Sigmoid colon (tissue), 7 donors: ENCODE measurements around the gene DEGS2. TPM values are rescaled to one million over a fixed set of nuclear protein-coding genes. Genes with fewer than 3 reads are reported as not detected.

Experiments
- DNase-seq: peaks from one replicate; pipeline ENCODE4 v3.0.0-alpha.2; 2019
- H3K27ac ChIP-seq, 4 donors: fragments of 200-600 bp; sonication (generic); one replicate each; pipeline ENCODE4 v1.5.1; 2016 to 2019; ENCODE audit warnings: mild to moderate bottlenecking in 1 of 4
- H3K27me3 ChIP-seq, 3 donors: fragments of 200-600 bp; sonication (generic); one replicate each; pipeline ENCODE4 v1.5.1; 2019; ENCODE audit warnings: mild to moderate bottlenecking in 1 of 3
- H3K36me3 ChIP-seq, 4 donors: fragments of 200-600 bp; sonication (generic); one replicate each; pipeline ENCODE4 v1.5.1; 2016 to 2019
- H3K4me1 ChIP-seq, 4 donors: fragments of 200-600 bp; sonication (generic); one replicate each; pipeline ENCODE4 v1.5.1; 2017 to 2019
- H3K4me3 ChIP-seq, 4 donors: fragments of 200-600 bp; sonication (generic); one replicate each; pipeline ENCODE4 v1.5.1; 2017 to 2019; ENCODE audit warnings: mild to moderate bottlenecking in 2 of 4, moderate library complexity in 1 of 4
- H3K9me3 ChIP-seq, 4 donors: fragments of 200-600 bp in 3 of 4; sonication (generic) in 3 of 4; one replicate each; pipeline versions ENCODE4 v1.5.1 to v1.6.1; 2013 to 2019
- EP300 ChIP-seq, 4 donors: sonication (generic); formaldehyde crosslinking; IDR thresholded peaks; one replicate each; pipeline ENCODE4 v1.6.1; 2017; ENCODE audit warnings: antibody characterized with exemption in 4 of 4
- POLR2A ChIP-seq, 2 donors: fragments of 450-650 bp; IDR thresholded peaks; one replicate each; pipeline ENCODE4 v1.6.1; 2016; ENCODE audit warnings: antibody characterized with exemption in 2 of 2, mild to moderate bottlenecking in 2 of 2, moderate library complexity in 2 of 2
- POLR2AphosphoS5 ChIP-seq, 4 donors: sonication (generic); formaldehyde crosslinking; IDR thresholded peaks; one replicate each; pipeline ENCODE4 v1.6.1; 2017; ENCODE audit warnings: antibody characterized with exemption in 4 of 4
- WGBS, 2 donors: extraction: QIAGEN DNeasy Blood & Tissue Kit; methylation state at CpG; one replicate each; pipeline ENCODE4 v1.1.7; 2013; 5-methylcytosine and 5-hydroxymethylcytosine counted together
- intact Hi-C: fragments of 100-400 bp; cut with DNase I; formaldehyde crosslinking; loops from one replicate; pipeline ENCODE4 v1.15.1; 2023
- polyA plus RNA-seq, 3 donors: library from polyadenylated mRNA; stranded (reverse); fragments of 200-250 nt; gene quantifications; one replicate each; pipeline ENCODE4 v1.2.3, GENCODE V29; 2013
- total RNA-seq, 4 donors: library from RNA; depleted of rRNA; stranded (reverse); fragments of >200 nt; gene quantifications; one replicate each; pipeline ENCODE4 v1.1.0, GENCODE V29; 2016
- TF ChIP-seq, protein P1 (sequence below), 4 experiments: fragments of 450-650 bp in 3 of 4; fragments of 200-600 bp in 1 of 4; IDR thresholded peaks; one replicate each; pipeline ENCODE4 v1.5.1; 2016 to 2019; ENCODE audit warnings: antibody characterized with exemption in 4 of 4, mild to moderate bottlenecking in 3 of 4, moderate library complexity in 2 of 4
- donor health status: healthy with polysubstance abuse.
- donor health status: Bipolar disorder and iron deficiency.
- donor health status: healthy.

DEGS2 gene
- total and polyA plus RNA-seq, 7 donors = under 0.01 to 11.9 (median 0.54) TPM

DNA sequence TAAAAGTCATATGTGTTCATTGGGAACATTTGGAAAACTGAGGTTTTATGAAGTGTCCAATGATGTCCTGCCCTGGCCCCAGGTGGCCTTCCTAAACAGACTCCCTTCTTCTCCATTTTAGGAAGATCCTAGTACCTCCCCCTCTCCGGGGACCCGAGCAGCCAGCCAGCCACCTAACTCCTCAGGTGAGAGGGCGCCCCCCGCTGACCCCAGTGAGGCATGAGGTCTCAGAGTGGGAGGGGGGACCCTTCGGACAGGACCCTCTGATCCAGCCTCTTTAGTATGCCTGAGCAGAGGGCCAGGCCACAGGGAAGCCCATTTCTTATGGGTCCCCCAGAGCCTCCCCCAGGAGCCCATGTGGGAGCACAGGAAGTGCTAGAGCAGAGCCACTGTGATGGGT is 23.7 kb downstream of the DEGS2 start:
- Histone ChIP-seq H3K27me3 (no peaks in the 10 kb centered on the region), H3K4me1 (no peaks in the 10 kb centered on the region), H3K27ac (no peak overlapping the region), H3K4me3 (no peak overlapping the region), H3K9me3 (no peaks in the 10 kb centered on the region), H3K36me3 (peaks cover 4 to 44% (median 9%) of the 10 kb centered on the region in 4 donors)
- DNase-seq = no peak
- TF ChIP-seq POLR2AphosphoS5 (IDR thresholded peaks at IDR 0.05) (no peak), EP300 (IDR thresholded peaks at IDR 0.05) (no peak), POLR2A (IDR thresholded peaks at IDR 0.05) (no peak)
- TF ChIP-seq, protein P1, sequence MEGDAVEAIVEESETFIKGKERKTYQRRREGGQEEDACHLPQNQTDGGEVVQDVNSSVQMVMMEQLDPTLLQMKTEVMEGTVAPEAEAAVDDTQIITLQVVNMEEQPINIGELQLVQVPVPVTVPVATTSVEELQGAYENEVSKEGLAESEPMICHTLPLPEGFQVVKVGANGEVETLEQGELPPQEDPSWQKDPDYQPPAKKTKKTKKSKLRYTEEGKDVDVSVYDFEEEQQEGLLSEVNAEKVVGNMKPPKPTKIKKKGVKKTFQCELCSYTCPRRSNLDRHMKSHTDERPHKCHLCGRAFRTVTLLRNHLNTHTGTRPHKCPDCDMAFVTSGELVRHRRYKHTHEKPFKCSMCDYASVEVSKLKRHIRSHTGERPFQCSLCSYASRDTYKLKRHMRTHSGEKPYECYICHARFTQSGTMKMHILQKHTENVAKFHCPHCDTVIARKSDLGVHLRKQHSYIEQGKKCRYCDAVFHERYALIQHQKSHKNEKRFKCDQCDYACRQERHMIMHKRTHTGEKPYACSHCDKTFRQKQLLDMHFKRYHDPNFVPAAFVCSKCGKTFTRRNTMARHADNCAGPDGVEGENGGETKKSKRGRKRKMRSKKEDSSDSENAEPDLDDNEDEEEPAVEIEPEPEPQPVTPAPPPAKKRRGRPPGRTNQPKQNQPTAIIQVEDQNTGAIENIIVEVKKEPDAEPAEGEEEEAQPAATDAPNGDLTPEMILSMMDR (IDR thresholded peaks at IDR 0.05) = no peak
- intact Hi-C loops = no loop called here
- 85 to 92% methylated on average over 5 of the region's 5 CpGs for WGBS, 2 donors

DNA sequence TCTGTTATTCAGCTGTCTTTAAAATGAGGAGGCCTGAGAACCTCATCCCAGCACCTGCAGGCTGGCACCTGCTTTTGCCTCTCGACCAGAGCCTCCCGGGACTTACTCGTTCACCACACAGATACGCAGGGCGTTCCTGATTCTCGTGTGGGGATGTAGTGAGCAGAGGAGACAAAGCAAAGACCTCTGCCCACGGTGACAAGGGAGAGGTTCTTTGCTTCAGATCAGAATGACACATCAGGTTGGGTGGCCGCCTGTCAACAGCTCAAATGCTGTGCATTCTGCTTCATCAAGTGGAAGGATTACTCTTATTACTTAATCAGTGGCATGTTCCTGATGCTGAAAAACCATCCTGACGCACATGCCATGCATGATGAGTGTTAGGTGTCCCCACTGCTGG is 24.4 kb downstream of the DEGS2 start:
- no peaks in the 10 kb centered on the region for H3K9me3 ChIP-seq
- H3K27ac ChIP-seq = no peak overlapping the region
- intact Hi-C loops = no loop called here
- TF ChIP-seq POLR2A (IDR thresholded peaks at IDR 0.05) (no peak), POLR2AphosphoS5 (IDR thresholded peaks at IDR 0.05) (no peak), EP300 (IDR thresholded peaks at IDR 0.05) (no peak)
- TF ChIP-seq, protein P1 (IDR thresholded peaks at IDR 0.05) = no peak
- no peak for DNase-seq
- H3K4me3 ChIP-seq = no peak overlapping the region
- no peaks in the 10 kb centered on the region for H3K4me1 ChIP-seq
- WGBS, 2 donors = 82 to 85% methylated on average over 9 of the region's 9 CpGs
- H3K36me3 ChIP-seq = peaks cover 4 to 40% (median 10%) of the 10 kb centered on the region in 4 donors
- H3K27me3 ChIP-seq = no peaks in the 10 kb centered on the region

DNA sequence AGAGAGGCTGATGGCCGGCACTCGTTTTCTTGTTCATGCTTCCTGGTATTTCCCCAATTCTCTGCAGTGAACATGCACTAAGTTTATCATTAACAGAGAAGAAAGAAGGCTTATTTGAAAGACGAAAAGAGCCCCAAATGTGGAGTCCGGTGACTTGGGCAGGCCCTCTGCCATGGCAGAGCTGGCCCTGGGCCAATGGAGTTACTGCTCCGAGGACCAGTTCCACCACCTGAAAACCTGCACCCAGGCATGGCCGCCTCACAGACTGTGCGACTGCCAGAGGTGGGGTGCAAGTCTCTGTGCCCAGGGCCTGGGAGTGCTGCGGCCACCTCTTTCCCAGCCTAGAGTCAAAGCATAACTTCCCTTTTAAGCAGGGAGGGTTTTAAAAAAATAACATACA is 24.9 kb downstream of the DEGS2 start:
- Histone ChIP-seq H3K27me3 (no peaks in the 10 kb centered on the region), H3K9me3 (no peaks in the 10 kb centered on the region), H3K27ac (no peak overlapping the region), H3K4me1 (no peaks in the 10 kb centered on the region), H3K36me3 (peaks cover 4 to 40% (median 11%) of the 10 kb centered on the region in 4 donors), H3K4me3 (no peak overlapping the region)
- no peak for DNase-seq
- TF ChIP-seq POLR2A (IDR thresholded peaks at IDR 0.05) (no peak), POLR2AphosphoS5 (IDR thresholded peaks at IDR 0.05) (no peak), EP300 (IDR thresholded peaks at IDR 0.05) (no peak)
- TF ChIP-seq, protein P1 (IDR thresholded peaks at IDR 0.05) = no peak
- intact Hi-C loops = no loop called here
- 27 to 73% methylated on average over 8 of the region's 8 CpGs for WGBS, 2 donors

DNA sequence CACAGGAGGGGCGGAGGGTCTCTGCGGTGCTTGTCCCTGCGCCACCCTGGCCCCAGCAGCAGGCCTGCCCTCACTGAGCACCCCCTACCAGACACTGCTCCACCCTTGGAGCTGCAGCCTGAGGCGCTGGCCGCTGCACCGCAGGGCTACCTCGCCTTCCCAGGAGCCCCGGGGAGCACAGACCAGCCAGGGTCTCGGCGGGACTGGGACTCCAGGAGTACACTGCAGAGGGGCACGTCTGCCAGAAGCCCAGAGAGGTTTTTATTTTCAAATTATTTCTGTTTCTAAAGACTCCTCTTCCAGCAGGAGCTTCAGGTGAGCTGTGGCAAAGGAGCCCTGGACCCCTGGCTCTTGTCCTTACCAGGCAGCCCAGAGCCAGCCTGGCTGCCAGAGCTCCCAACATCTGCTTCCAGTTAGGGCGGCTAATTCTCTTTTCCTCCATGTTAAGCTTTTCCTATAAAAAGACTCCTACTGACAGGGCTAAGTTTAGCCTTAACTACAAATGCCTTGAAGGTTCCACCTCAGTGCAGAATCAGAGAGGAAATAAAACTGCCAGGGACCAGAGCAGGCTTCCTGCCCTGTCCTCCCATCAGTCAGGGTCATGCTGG is 26.4 kb downstream of the DEGS2 start:
- peaks cover 0 to 7% (median 0%) of the 10 kb centered on the region in 4 donors for H3K4me1 ChIP-seq
- peaks cover 4 to 40% (median 11%) of the 10 kb centered on the region in 4 donors for H3K36me3 ChIP-seq
- intact Hi-C loops = no loop called here
- no peaks in the 10 kb centered on the region for H3K27me3 ChIP-seq
- H3K9me3 ChIP-seq = no peaks in the 10 kb centered on the region
- no peak for DNase-seq
- no peak for TF ChIP-seq EP300 (IDR thresholded peaks at IDR 0.05)
- TF ChIP-seq POLR2A (IDR thresholded peaks at IDR 0.05) = no peak
- TF ChIP-seq POLR2AphosphoS5 (IDR thresholded peaks at IDR 0.05) = no peak
- TF ChIP-seq, protein P1 (IDR thresholded peaks at IDR 0.05) = no peak
- WGBS, 2 donors = 93 to 97% methylated on average over 12 of the region's 12 CpGs
- no peak overlapping the region for H3K27ac ChIP-seq
- H3K4me3 ChIP-seq = no peak overlapping the region
